GM13976 (cell line): ENCODE measurements around the gene NFATC4.
A peak's percentile ranks its signal among the peaks of the same experiment; 100 is the strongest.

Experiments
- DNase-seq: peaks from one replicate; pipeline ENCODE4 v3.0.0; 2012; ENCODE audit warnings: low spot score
- CTCF ChIP-seq: IDR thresholded peaks from 2 replicates; pipeline ENCODE4 v1.5.1; 2012; ENCODE audit warnings: borderline replicate concordance, mild to moderate bottlenecking; ENCODE audit not compliant: insufficient read depth; ENCODE audit errors: extremely low read depth, missing control alignments, control extremely low read depth
- in situ Hi-C: fragments of 300-500 bp; cut with MboI; formaldehyde crosslinking; loops from one replicate; pipeline ENCODE4 v1.12.0; 2022; ENCODE audit warnings: low sequenced_read_pairs, mixed read lengths, inconsistent platforms; ENCODE audit not compliant: unreplicated experiment

NFATC4 gene

GRCh38 chr14:24331731-24332267, 36.2 kb upstream of the NFATC4 start:
- DNase-seq: no peak
- in situ Hi-C loops: loop anchor here (25.0 kb wide), 1 partner anchor 356 kb away; no protein-coding TSS in a partner anchor
- TF ChIP-seq CTCF: no peak

DNA sequence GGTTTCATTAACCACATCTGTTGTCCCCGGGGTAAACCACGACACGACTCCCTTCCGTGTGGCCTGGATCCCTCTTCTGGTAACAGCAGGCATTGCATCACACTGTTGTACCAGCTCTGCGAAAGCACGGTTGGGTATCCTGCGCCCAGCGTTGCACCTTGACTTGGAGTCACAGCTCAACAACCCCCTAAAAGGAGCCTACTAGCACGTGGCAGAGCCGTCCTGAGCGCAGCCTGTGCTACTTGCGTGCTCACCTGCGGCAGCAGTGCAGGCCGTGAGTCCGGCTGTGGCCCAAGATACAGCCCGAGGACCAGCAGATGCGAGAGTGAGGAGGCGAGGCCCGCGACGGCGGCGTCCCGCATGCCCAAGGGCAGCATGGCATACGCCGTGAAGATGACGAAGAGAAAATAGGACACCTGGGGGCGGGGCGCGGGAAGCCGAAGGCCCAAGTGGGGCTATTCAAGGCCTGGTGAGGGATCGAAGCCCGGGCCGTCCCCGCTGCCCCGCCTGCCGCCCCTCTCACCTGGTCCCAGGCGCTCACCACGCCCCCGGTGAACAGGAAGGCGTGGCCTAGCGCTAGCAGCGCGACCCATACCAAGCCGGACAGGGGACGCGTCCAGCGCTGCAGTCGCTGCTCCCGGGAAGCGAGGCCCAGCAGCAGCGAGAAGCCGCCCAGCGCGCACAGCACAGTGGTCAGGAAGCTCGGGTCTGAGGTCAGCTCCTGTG, 35.6 kb upstream of the NFATC4 start:
- TF ChIP-seq CTCF: peak; percentile 73
- in situ Hi-C loops: loop anchor here (25.0 kb wide), 1 partner anchor 355 kb away; no protein-coding TSS in a partner anchor
- peak; percentile 93 for DNase-seq

- in situ Hi-C loops: loop anchor here (25.0 kb wide), 1 partner anchor 353 kb away; no protein-coding TSS in a partner anchor
- no peak for TF ChIP-seq CTCF
- DNase-seq: peak; percentile 52
Measured at GRCh38 chr14:24334431-24335291, 33.3 kb upstream of the NFATC4 start, which contains the start of gene ADCY4. ADCY4 (minus strand) TSS chr14:24335071; CDS start chr14:24334652, 419 bp downstream.

DNA sequence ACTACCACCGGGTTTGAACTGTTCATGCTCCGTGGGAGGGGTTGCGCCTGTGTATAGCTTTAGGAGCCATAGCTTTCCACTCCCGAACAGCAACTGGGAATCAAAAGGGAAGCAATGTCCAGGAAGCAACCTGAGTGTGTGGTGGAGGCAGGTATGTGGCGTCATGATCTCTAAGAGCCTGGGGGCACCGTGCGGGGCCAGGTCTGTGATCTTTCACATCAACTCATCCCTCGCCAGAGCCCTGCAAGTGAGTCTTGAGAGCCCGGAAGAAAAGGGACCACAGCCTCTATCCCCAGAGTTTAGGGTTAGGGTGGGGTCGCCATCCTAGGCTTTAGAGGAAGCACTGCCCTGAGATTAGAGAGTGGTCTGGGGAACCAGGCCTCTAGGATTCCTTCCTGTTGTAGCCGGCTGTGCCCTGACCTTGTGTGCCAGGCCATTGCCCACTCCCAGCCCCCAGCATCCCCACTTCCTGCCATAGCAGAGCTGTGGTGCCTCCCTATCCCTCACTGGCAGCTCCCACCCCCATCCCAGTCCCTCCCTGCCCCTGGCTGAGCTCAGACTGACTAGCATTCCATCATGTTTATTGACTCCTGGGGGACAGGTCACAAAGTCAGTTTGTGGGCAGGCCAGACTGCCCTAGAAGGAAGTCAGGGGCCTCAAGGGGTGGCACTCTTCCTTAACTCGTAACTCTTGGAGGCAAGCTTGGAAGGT, 32.4 kb upstream of the NFATC4 start:
- TF ChIP-seq CTCF: no peak
- in situ Hi-C loops: loop anchor here (25.0 kb wide), 1 partner anchor 352 kb away; no protein-coding TSS in a partner anchor
- peak; percentile 18 for DNase-seq

GRCh38 chr14:24337144-24337823, 30.7 kb upstream of the NFATC4 start:
- no peak for DNase-seq
- in situ Hi-C loops: loop anchor here (25.0 kb wide), 1 partner anchor 350 kb away; no protein-coding TSS in a partner anchor

More at GRCh38 chr14:24337144-24337823, 30.7 kb upstream of the NFATC4 start:
- TF ChIP-seq CTCF: no peak
